K562 (cell line): ENCODE results near the gene ZNF679. TPM values are rescaled to one million over a fixed set of nuclear protein-coding genes. Genes with fewer than 3 reads are reported as not detected.

Experiments
- ATAC-seq: fragments of 200-7000 bp; cut with Tn5 transposase; 3 replicates; pipeline ENCODE4 v1.9.1; 2020; ENCODE audit warnings: moderate library complexity
- BruUV-seq: library from RNA; stranded (reverse); fragments of 400-500 nt; replicated peaks from 2 replicates; lab custom pipeline; 2021; lab: Mats Ljungman, UMichigan
- CTCF ChIA-PET: fragments of 300-600 bp; formaldehyde crosslinking; extraction: SDS; loops from one replicate; lab custom pipeline; 2021; ENCODE audit warnings: low intra/inter-chr PET ratio; lab: Yijun Ruan, JAX
- POLR2A ChIA-PET: fragments of 300-600, 350-650 bp; sonication (Branson Sonifier 250); formaldehyde crosslinking; extraction: SDS; loops from one replicate; lab custom pipeline; 2021; ENCODE audit warnings: antibody characterized with exemption, inconsistent platforms; lab: Yijun Ruan, JAX
- DNase-seq, 4 experiments: peaks; one replicate each; pipeline versions ENCODE4 v3.0.0 to v3.0.0-alpha.2; 2011 to 2018; ENCODE audit warnings: low spot score in 3 of 4, mixed read lengths in 3 of 4; ENCODE audit errors: extremely low read depth in 1 of 4
- FAIRE-seq: peaks from 2 replicates; lab custom pipeline; 2011; peaks lifted over from hg19 to GRCh38; lab: Jason Lieb, UNC
- H2AFZ ChIP-seq: 2 replicates; pipeline ENCODE4 v1.6.0; 2011; ENCODE audit warnings: low read depth, low read length, control low read depth, inconsistent platforms
- H3K27ac ChIP-seq: fragments of 200-600 bp; 3 replicates; pipeline ENCODE4 v1.8.0; 2011; ENCODE audit warnings: low read depth, mild to moderate bottlenecking, control low read depth, inconsistent platforms, low read length, moderate library complexity, mixed read lengths; ENCODE audit errors: extremely low read depth
- H3K27me3 ChIP-seq, 2 experiments: fragments of 300-600 bp in 1 of 2; 2 replicates in 1 of 2; 3 replicates in 1 of 2; pipeline versions ENCODE4 v1.6.0 to v1.8.0; 2011; ENCODE audit warnings: inconsistent platforms in 2 of 2, low read length in 2 of 2, mild to moderate bottlenecking in 1 of 2, mixed read lengths in 1 of 2, moderate library complexity in 1 of 2; ENCODE audit not compliant: control insufficient read depth in 2 of 2, insufficient read depth in 2 of 2
- H3K36me3 ChIP-seq: fragments of 300-600 bp; 3 replicates; pipeline ENCODE4 v1.8.0; 2011; ENCODE audit warnings: mild to moderate bottlenecking, low read length, inconsistent platforms; ENCODE audit not compliant: control insufficient read depth, insufficient read depth
- H3K4me1 ChIP-seq, 2 experiments: fragments of 200-600 bp in 1 of 2; replicated peaks in 1 of 2; 2 replicates in 1 of 2; 3 replicates in 1 of 2; pipeline versions ENCODE4 v1.5.1 to v1.8.0; 2011; ENCODE audit warnings: inconsistent platforms in 2 of 2, low read length in 2 of 2, mild to moderate bottlenecking in 1 of 2, mixed read lengths in 1 of 2, moderate library complexity in 1 of 2; ENCODE audit not compliant: control insufficient read depth in 2 of 2, insufficient read depth in 2 of 2
- H3K4me2 ChIP-seq: 2 replicates; pipeline ENCODE4 v1.6.1; 2011; ENCODE audit warnings: low read length, control low read depth, inconsistent platforms, mixed read lengths; ENCODE audit not compliant: insufficient read depth
- H3K4me3 ChIP-seq: fragments of 200-600 bp; sonication (generic), shearing (Covaris generic); 2 replicates; pipeline ENCODE4 v1.5.1; 2016; ENCODE audit warnings: control low read depth, inconsistent platforms
- H3K79me2 ChIP-seq: fragments of 200-600 bp; 3 replicates; pipeline ENCODE4 v1.8.0; 2011; ENCODE audit warnings: low read length, inconsistent platforms; ENCODE audit not compliant: control insufficient read depth, insufficient read depth
- H3K9ac ChIP-seq, 2 experiments: 2 replicates each; pipeline versions ENCODE4 v1.6.0 to v1.6.1; 2011; ENCODE audit warnings: low read depth in 2 of 2, low read length in 2 of 2, control low read depth in 1 of 2, inconsistent platforms in 1 of 2, mild to moderate bottlenecking in 1 of 2, mixed read lengths in 1 of 2; ENCODE audit not compliant: insufficient read depth in 1 of 2
- H3K9me1 ChIP-seq: one replicate; pipeline ENCODE4 v1.6.0; 2011; ENCODE audit warnings: inconsistent platforms, mild to moderate bottlenecking, low read length, moderate library complexity; ENCODE audit not compliant: control insufficient read depth, insufficient read depth
- H3K9me3 ChIP-seq: replicated peaks from 2 replicates; pipeline ENCODE4 v1.5.1; 2011; ENCODE audit warnings: low read depth, low read length, inconsistent platforms; ENCODE audit not compliant: control insufficient read depth, insufficient read depth
- H4K20me1 ChIP-seq: replicated peaks from 2 replicates; pipeline ENCODE4 v1.6.1; 2011; ENCODE audit warnings: low read length, inconsistent platforms, mixed read lengths; ENCODE audit not compliant: control insufficient read depth, insufficient read depth
- ARHGAP35 ChIP-seq: fragments of 450-650 bp; IDR thresholded peaks from 2 replicates; pipeline ENCODE4 v1.6.1; 2018; ENCODE audit not compliant: partially characterized antibody
- BACH1 ChIP-seq: fragments of 200-800 bp; sonication (Bioruptor generic); IDR thresholded peaks from 2 replicates; pipeline ENCODE4 v1.6.1; 2016; ENCODE audit warnings: missing genetic modification characterization, missing compliant biosample characterization
- FOXO4 ChIP-seq: fragments of 450-650 bp; formaldehyde crosslinking; IDR thresholded peaks from 2 replicates; pipeline ENCODE4 v1.4.0; 2020; ENCODE audit warnings: mild to moderate bottlenecking, moderate library complexity
- HDAC3 ChIP-seq: fragments of 450-650 bp; IDR thresholded peaks from 2 replicates; pipeline ENCODE4 v1.6.1; 2018; ENCODE audit warnings: borderline replicate concordance, mild to moderate bottlenecking, moderate library complexity; ENCODE audit not compliant: partially characterized antibody
- MTA3 ChIP-seq: fragments of 450-650 bp; formaldehyde crosslinking; IDR thresholded peaks from 2 replicates; pipeline ENCODE4 v1.6.1; 2017; ENCODE audit warnings: mild to moderate bottlenecking, borderline replicate concordance
- RBM25 ChIP-seq: fragments of 200-400 bp; formaldehyde crosslinking; IDR thresholded peaks from 2 replicates; pipeline ENCODE4 v1.6.1; 2018; ENCODE audit warnings: low read length, low read depth, moderate library complexity; ENCODE audit not compliant: severe bottlenecking
- SAFB2 ChIP-seq: fragments of 200-400 bp; formaldehyde crosslinking; IDR thresholded peaks from 2 replicates; pipeline ENCODE4 v1.6.1; 2018; ENCODE audit warnings: borderline replicate concordance, low read length, low read depth, moderate library complexity; ENCODE audit not compliant: severe bottlenecking
- XRCC4 ChIP-seq: IDR thresholded peaks from one replicate; pipeline ENCODE4 v1.6.1; 2011; ENCODE audit not compliant: insufficient read depth, insufficient read length; ENCODE audit errors: extremely low read depth
- WGBS: fragments of 100-300 bp; shearing (Covaris generic); methylation state at CpG from one replicate; pipeline ENCODE4 v1.1.6; 2016; ENCODE audit warnings: low coverage, mixed read lengths; ENCODE audit not compliant: insufficient coverage; ENCODE audit errors: missing lambda C conversion rate; 5-methylcytosine and 5-hydroxymethylcytosine counted together
- in situ Hi-C: fragments of 300-500 bp; cut with MboI; formaldehyde crosslinking; loops from 4 replicates; pipeline ENCODE4 v1.15.0; 2018; ENCODE audit warnings: inconsistent platforms, mixed read lengths
- intact Hi-C: fragments of 100-400 bp; cut with micrococcal nuclease; formaldehyde crosslinking; loops from 2 replicates; pipeline ENCODE4 v1.14.2; 2022
- polyA plus RNA-seq, 8 experiments: library from polyadenylated mRNA; depleted of rRNA in 4 of 8; stranded (reverse) in 5 of 8; unstranded in 3 of 8; fragments of >200 nt; fragmentation: Nextera tagmentation in 2 of 8; fragmentation: Illumina TruSeq in 1 of 8; extraction: Ambion mirVana in 2 of 8; extraction: Trizol in 1 of 8; gene quantifications; 2 replicates each; pipeline versions ENCODE4 v1.2.1 to v1.2.3, GENCODE V29; 2011 to 2014; ENCODE audit warnings: inconsistent platforms in 1 of 8, missing spikeins in 1 of 8
- total RNA-seq, 7 experiments: library from RNA; depleted of rRNA in 6 of 7; stranded (reverse); fragments of >200 nt in 6 of 7; fragmentation: Illumina TruSeq in 2 of 7; extraction: Trizol in 2 of 7; gene quantifications; 2 replicates each; pipeline versions ENCODE4 v1.2.1 to v1.2.3, GENCODE V29; 2011 to 2021; ENCODE audit warnings: low replicate concordance in 1 of 7
- TF ChIP-seq, protein P1 (sequence below): fragments of 250-450 bp; sonication (Bioruptor Pico); IDR thresholded peaks from 2 replicates; pipeline ENCODE4 v1.8.0; 2021; ENCODE audit warnings: borderline replicate concordance, mild to moderate bottlenecking, moderate library complexity; ENCODE audit not compliant: poor library complexity, severe bottlenecking
- TF ChIP-seq, protein P2 (sequence below): IDR thresholded peaks from 2 replicates; pipeline ENCODE4 v1.6.1; 2011; ENCODE audit not compliant: insufficient read length; ENCODE audit errors: extremely low read depth
- TF ChIP-seq, protein P3 (sequence below): fragments of 150-350 bp; conservative IDR thresholded peaks from 2 replicates; pipeline ENCODE4 v1.6.1; 2014; ENCODE audit warnings: low read length

The ZNF679 gene
- total and polyA plus RNA-seq, 9 of the 15 experiments (the other 6 are each of a cell fraction or from before 2014, with no cell fraction given): not detected

DNA sequence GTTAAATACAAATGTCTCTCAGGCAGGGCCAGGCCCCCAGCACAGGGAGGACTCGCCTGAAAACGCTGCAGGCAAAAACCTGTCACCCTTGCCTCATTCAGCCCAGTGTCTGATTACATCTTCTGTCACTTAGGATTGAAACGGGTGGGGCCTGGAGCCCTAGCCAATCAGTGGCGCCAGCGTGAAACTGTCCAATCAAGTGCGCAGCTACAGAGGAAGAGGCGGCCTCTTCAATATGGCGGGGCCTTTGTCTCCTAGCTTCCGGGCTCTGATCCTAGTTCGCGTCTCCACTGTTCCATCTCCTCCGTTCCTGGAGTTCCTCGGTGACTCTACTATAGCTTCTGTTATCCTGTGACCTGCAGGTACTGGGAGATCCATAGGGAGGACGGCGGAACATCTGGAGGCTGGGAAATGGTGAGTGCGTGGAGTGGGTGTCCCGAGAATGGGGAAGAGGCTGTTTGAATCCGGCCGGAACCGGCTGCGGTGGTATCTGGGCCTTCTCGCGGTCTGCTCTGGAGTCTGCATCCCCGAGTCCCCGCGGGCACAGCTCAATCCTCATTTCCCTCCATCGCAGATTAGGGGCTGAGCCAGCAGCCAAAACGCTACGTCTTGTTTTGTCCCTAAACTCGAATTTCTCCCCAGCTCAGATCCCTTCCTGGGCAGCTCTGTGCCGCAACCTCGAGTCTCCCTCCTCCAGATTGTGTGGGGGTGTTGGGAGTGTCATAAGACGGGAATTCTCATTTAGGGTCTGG is 85.6 kb downstream of the ZNF679 start, which contains the start of gene ZNF736:
TSS of gene ZNF736 (plus strand) at position 222 of the 752 bp plus-strand sequence. CDS start at position 412, 190 bp downstream.
- H3K4me3 ChIP-seq: peak within 1 kb of the TSS; percentile 65
- in situ Hi-C loops (no loop called here), intact Hi-C loops (no loop called here)
- H3K4me1 ChIP-seq: no peaks in the 10 kb centered on the region
- H3K27me3 ChIP-seq: no peaks in the 10 kb centered on the region
- POLR2A ChIA-PET: interaction anchor here (0.5 to 1.8 kb wide), 9 partner anchors 10 to 1860 kb away, joined by 3 to 11 read pairs (median 3); partner anchors contain the start of gene ZNF680
- FAIRE-seq (peak; percentile 75), ATAC-seq (peak; percentile 98), DNase-seq (peak; percentile 86 to 92 (median 89))
- no peaks in the 10 kb centered on the region for H3K9me3 ChIP-seq
- TSS peak; percentile 57 for BruUV-seq
- WGBS: 1% methylated on average over 33 of the region's 33 CpGs
- peak within 1 kb of the TSS; percentile 85 to 95 for H3K9ac ChIP-seq
- peak within 1 kb of the TSS; percentile 97 for H2AFZ ChIP-seq
- CTCF ChIA-PET: no interaction called here
- H3K4me2 ChIP-seq: peak within 1 kb of the TSS; percentile 84
- H4K20me1 ChIP-seq: no peaks in the 10 kb centered on the region
- H3K9me1 ChIP-seq: no peaks in the 10 kb centered on the region
- H3K79me2 ChIP-seq: peaks cover 47% of the 10 kb centered on the region
- no peaks in the 10 kb centered on the region for H3K36me3 ChIP-seq
- H3K27ac ChIP-seq: peak within 1 kb of the TSS; percentile 96
- TF ChIP-seq HDAC3: no peak
- no peak for TF ChIP-seq XRCC4
- TF ChIP-seq SAFB2: no peak
- no peak for TF ChIP-seq BACH1 (tag)
- TF ChIP-seq, protein P1, sequence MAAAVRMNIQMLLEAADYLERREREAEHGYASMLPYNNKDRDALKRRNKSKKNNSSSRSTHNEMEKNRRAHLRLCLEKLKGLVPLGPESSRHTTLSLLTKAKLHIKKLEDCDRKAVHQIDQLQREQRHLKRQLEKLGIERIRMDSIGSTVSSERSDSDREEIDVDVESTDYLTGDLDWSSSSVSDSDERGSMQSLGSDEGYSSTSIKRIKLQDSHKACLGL (CRISPR knock-in tag): no peak
- TF ChIP-seq, protein P2, sequence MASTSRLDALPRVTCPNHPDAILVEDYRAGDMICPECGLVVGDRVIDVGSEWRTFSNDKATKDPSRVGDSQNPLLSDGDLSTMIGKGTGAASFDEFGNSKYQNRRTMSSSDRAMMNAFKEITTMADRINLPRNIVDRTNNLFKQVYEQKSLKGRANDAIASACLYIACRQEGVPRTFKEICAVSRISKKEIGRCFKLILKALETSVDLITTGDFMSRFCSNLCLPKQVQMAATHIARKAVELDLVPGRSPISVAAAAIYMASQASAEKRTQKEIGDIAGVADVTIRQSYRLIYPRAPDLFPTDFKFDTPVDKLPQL: no peak
- TF ChIP-seq RBM25: peak; percentile 75
- no peak for TF ChIP-seq ARHGAP35
- TF ChIP-seq, protein P3, sequence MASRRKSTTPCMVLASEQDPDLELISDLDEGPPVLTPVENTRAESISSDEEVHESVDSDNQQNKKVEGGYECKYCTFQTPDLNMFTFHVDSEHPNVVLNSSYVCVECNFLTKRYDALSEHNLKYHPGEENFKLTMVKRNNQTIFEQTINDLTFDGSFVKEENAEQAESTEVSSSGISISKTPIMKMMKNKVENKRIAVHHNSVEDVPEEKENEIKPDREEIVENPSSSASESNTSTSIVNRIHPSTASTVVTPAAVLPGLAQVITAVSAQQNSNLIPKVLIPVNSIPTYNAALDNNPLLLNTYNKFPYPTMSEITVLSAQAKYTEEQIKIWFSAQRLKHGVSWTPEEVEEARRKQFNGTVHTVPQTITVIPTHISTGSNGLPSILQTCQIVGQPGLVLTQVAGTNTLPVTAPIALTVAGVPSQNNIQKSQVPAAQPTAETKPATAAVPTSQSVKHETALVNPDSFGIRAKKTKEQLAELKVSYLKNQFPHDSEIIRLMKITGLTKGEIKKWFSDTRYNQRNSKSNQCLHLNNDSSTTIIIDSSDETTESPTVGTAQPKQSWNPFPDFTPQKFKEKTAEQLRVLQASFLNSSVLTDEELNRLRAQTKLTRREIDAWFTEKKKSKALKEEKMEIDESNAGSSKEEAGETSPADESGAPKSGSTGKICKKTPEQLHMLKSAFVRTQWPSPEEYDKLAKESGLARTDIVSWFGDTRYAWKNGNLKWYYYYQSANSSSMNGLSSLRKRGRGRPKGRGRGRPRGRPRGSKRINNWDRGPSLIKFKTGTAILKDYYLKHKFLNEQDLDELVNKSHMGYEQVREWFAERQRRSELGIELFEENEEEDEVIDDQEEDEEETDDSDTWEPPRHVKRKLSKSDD: no peak
- no peak for TF ChIP-seq FOXO4
- no peak for TF ChIP-seq MTA3
